Activated naive CD8-positive, alpha-beta T cell treated with anti-CD3 and anti-CD28 coated beads, Interleukin-2, amount 50 U/mL, for 16 hours (primary cell): ENCODE results near the gene OR4F17.
"Not testable (repeated sequence)": the region's sequence is repeated elsewhere in the genome, so short reads cannot be mapped to it uniquely, and the experiment has no call there.

Experiments used
- DNase-seq: peaks from one replicate; pipeline ENCODE4 v3.0.0-alpha.2; 2020; ENCODE audit warnings: low read depth, low spot score

Gene OR4F17

GRCh38 chr19:106804-107203 is at the start of gene OR4F17:
Gene OR4F17, plus strand, starts transcription at chr19:107104. Its CDS starts 3,575 bp downstream, at chr19:110679.
- DNase-seq = not testable (repeated sequence)

GRCh38 chr19:70793-71192 is 36.1 kb upstream of the OR4F17 start:
- DNase-seq = not testable (repeated sequence)

- not testable (repeated sequence) for DNase-seq
Measured at GRCh38 chr19:82864-83263, 24.0 kb upstream of the OR4F17 start.

GRCh38 chr19:83626-84025 is 23.3 kb upstream of the OR4F17 start:
- not testable (repeated sequence) for DNase-seq

GRCh38 chr19:90678-91077 is 16.2 kb upstream of the OR4F17 start:
- DNase-seq = not testable (repeated sequence)

- DNase-seq = not testable (repeated sequence)
Measured at GRCh38 chr19:94794-95193, 12.1 kb upstream of the OR4F17 start.

- not testable (repeated sequence) for DNase-seq
Measured at GRCh38 chr19:97647-98046, 9.3 kb upstream of the OR4F17 start.

GRCh38 chr19:120443-121140 is 13.7 kb downstream of the OR4F17 start:
- not testable (repeated sequence) for DNase-seq
